Right ventricle myocardium superior (tissue), 1 donor: ENCODE measurements around the gene FOXP1. TPM values are rescaled to one million over a fixed set of nuclear protein-coding genes. Genes with fewer than 3 reads are reported as not detected.
"Not testable (repeated sequence)": the region's sequence is repeated elsewhere in the genome, so short reads cannot be mapped to it uniquely, and the experiment has no call there.

Source experiments
- ATAC-seq: fragments of 200-7000 bp; cut with Tn5 transposase; one replicate; pipeline ENCODE4 v1.9.1; 2020; ENCODE audit warnings: mild to moderate bottlenecking; ENCODE audit not compliant: poor library complexity
- DNase-seq: peaks from one replicate; pipeline ENCODE4 v3.0.0-alpha.2; 2020
- intact Hi-C: fragments of 100-400 bp; cut with DNase I; formaldehyde crosslinking; loops from one replicate; pipeline ENCODE4 v1.11.2; 2022
- total RNA-seq: library from RNA; stranded (reverse); fragmentation: NEBNext Ultra II Directional; extraction: Animal tissue kit (Norgen Biotek cat#: 25700); gene quantifications from one replicate; pipeline ENCODE4 v1.2.1, GENCODE V29; 2021
- donor health status: DM: no; HTN: yes; CAD: no; lungs with severe emphysema.

Gene FOXP1
- total RNA-seq, 1 donor from 2014 or later = 36.3 TPM

GRCh38 chr3:71545330-71545729 is 38.2 kb downstream of the FOXP1 start:
- no peak for ATAC-seq
- no peak for DNase-seq
- intact Hi-C loops = no loop called here

- no peak for ATAC-seq
- intact Hi-C loops = no loop called here
- no peak for DNase-seq
These were observed 40.0 kb downstream of the FOXP1 start for GRCh38 chr3:71543371-71544016.

GRCh38 chr3:71542521-71543370 is 40.8 kb downstream of the FOXP1 start:
- intact Hi-C loops = no loop called here
- DNase-seq (peak; percentile 90), ATAC-seq (peak; percentile 99)

- intact Hi-C loops = no loop called here
- DNase-seq (no peak), ATAC-seq (no peak)
These were observed 42.2 kb downstream of the FOXP1 start for GRCh38 chr3:71541313-71541712.

GRCh38 chr3:71537211-71537611 is 46.3 kb downstream of the FOXP1 start:
- intact Hi-C loops = no loop called here
- no peak for DNase-seq
- no peak for ATAC-seq

- no peak for ATAC-seq
These were observed 47.1 kb downstream of the FOXP1 start for GRCh38 chr3:71536376-71536965.

GRCh38 chr3:71533588-71533987 is 49.9 kb downstream of the FOXP1 start:
- DNase-seq = no peak
- intact Hi-C loops = no loop called here

More at GRCh38 chr3:71536376-71536965, 47.1 kb downstream of the FOXP1 start:
- DNase-seq = no peak
- intact Hi-C loops = no loop called here

GRCh38 chr3:71532639-71533395 is 50.7 kb downstream of the FOXP1 start:
- ATAC-seq (peak; percentile 32), DNase-seq (no peak)
- intact Hi-C loops = no loop called here

More at GRCh38 chr3:71533588-71533987, 49.9 kb downstream of the FOXP1 start:
- ATAC-seq = no peak

- intact Hi-C loops = no loop called here
- peak; percentile 74 for ATAC-seq
- DNase-seq = no peak
These were observed 52.5 kb downstream of the FOXP1 start for GRCh38 chr3:71530903-71531530.

GRCh38 chr3:71528816-71529215 is 54.7 kb downstream of the FOXP1 start:
- intact Hi-C loops = no loop called here
- no peak for ATAC-seq

GRCh38 chr3:71526448-71526847 is 57.1 kb downstream of the FOXP1 start:
- DNase-seq, ATAC-seq, intact Hi-C loops: not testable (repeated sequence)

More at GRCh38 chr3:71528816-71529215, 54.7 kb downstream of the FOXP1 start:
- no peak for DNase-seq

GRCh38 chr3:71525391-71525790 is 58.1 kb downstream of the FOXP1 start:
- DNase-seq (no peak), ATAC-seq (no peak)
- intact Hi-C loops = no loop called here

GRCh38 chr3:71524672-71525071 is 58.9 kb downstream of the FOXP1 start:
- ATAC-seq (no peak), DNase-seq (no peak)
- intact Hi-C loops = no loop called here

- DNase-seq (no peak), ATAC-seq (no peak)
- intact Hi-C loops = no loop called here
These were observed 59.9 kb downstream of the FOXP1 start for GRCh38 chr3:71523628-71524027.

- intact Hi-C loops = no loop called here
- DNase-seq = no peak
- peak; percentile 53 for ATAC-seq
These were observed 61.3 kb downstream of the FOXP1 start for GRCh38 chr3:71521940-71522876.

- intact Hi-C loops = no loop called here
- ATAC-seq (no peak), DNase-seq (no peak)
These were observed 62.5 kb downstream of the FOXP1 start for GRCh38 chr3:71521021-71521352.

GRCh38 chr3:71520161-71521020 is 63.1 kb downstream of the FOXP1 start:
- ATAC-seq (no peak), DNase-seq (no peak)
- intact Hi-C loops = no loop called here
